KMS-11 (cell line): ENCODE results near the gene MED16.

Experiments used
- H2AFZ ChIP-seq: fragments of 200-600 bp; sonication (generic); 2 replicates; pipeline ENCODE4 v1.6.1; 2016; ENCODE audit warnings: antibody characterized with exemption, mixed run types, low read depth
- H3K27ac ChIP-seq: fragments of 200-600 bp; sonication (generic); 2 replicates; pipeline ENCODE4 v1.6.1; 2016; ENCODE audit warnings: mild to moderate bottlenecking, mixed run types
- H3K27me3 ChIP-seq: fragments of 200-600 bp; sonication (generic); 2 replicates; pipeline ENCODE4 v1.6.1; 2017; ENCODE audit warnings: mild to moderate bottlenecking, low read depth, mixed run types, moderate library complexity; ENCODE audit not compliant: insufficient read depth
- H3K36me3 ChIP-seq: fragments of 200-600 bp; sonication (generic); 2 replicates; pipeline ENCODE4 v1.6.1; 2017; ENCODE audit warnings: mild to moderate bottlenecking, mixed run types; ENCODE audit not compliant: insufficient read depth
- H3K4me1 ChIP-seq: fragments of 200-600 bp; sonication (generic); 2 replicates; pipeline ENCODE4 v1.6.1; 2016; ENCODE audit warnings: mild to moderate bottlenecking, low read depth, mixed run types; ENCODE audit not compliant: poor library complexity, severe bottlenecking
- H3K4me2 ChIP-seq: fragments of 200-600 bp; sonication (generic); 2 replicates; pipeline ENCODE4 v1.7.0; 2016; ENCODE audit warnings: mild to moderate bottlenecking, mixed run types
- H3K4me3 ChIP-seq: fragments of 200-600 bp; sonication (generic); IDR thresholded peaks from 2 replicates; pipeline ENCODE4 v1.6.1; 2017; ENCODE audit warnings: low read depth, low read length, mixed read lengths; ENCODE audit not compliant: insufficient read depth
- H3K79me2 ChIP-seq: fragments of 200-600 bp; sonication (generic); 2 replicates; pipeline ENCODE4 v1.6.1; 2016; ENCODE audit warnings: low read depth, mixed run types; ENCODE audit not compliant: insufficient read depth
- H3K9ac ChIP-seq: fragments of 200-600 bp; sonication (generic); 2 replicates; pipeline ENCODE4 v1.6.1; 2016; ENCODE audit warnings: mild to moderate bottlenecking, mixed run types
- H4K20me1 ChIP-seq: fragments of 200-600 bp; sonication (generic); 2 replicates; pipeline ENCODE4 v1.6.1; 2016; ENCODE audit warnings: mild to moderate bottlenecking, mixed run types; ENCODE audit not compliant: insufficient read depth
- TF ChIP-seq, protein P1 (sequence below): fragments of 200-600 bp; sonication (generic); conservative IDR thresholded peaks from 2 replicates; pipeline ENCODE4 v1.6.1; 2017; ENCODE audit warnings: low read depth, mild to moderate bottlenecking, antibody characterized with exemption, low read length, moderate library complexity, mixed read lengths

MED16 gene

DNA sequence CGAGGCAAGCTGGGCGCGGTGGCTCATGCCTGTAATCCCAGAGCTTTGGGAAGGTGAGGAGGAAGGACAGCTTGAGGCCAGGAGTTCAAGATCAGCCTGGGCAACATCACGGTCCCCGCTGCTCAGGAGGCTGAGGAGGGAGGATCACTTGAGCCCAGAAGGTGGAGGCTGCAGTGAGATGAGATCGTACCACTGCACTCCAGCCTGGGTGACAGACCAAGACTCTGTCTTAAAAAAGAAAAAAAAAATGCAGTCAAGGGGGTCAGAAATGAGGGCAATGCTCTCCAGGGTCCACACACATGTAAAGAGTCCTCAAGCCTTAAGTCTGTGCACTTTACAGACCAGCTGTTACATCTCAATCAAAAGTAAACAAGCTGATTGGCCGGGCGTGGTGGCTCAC is 11.6 kb upstream of the MED16 start:
- TF ChIP-seq, protein P1, sequence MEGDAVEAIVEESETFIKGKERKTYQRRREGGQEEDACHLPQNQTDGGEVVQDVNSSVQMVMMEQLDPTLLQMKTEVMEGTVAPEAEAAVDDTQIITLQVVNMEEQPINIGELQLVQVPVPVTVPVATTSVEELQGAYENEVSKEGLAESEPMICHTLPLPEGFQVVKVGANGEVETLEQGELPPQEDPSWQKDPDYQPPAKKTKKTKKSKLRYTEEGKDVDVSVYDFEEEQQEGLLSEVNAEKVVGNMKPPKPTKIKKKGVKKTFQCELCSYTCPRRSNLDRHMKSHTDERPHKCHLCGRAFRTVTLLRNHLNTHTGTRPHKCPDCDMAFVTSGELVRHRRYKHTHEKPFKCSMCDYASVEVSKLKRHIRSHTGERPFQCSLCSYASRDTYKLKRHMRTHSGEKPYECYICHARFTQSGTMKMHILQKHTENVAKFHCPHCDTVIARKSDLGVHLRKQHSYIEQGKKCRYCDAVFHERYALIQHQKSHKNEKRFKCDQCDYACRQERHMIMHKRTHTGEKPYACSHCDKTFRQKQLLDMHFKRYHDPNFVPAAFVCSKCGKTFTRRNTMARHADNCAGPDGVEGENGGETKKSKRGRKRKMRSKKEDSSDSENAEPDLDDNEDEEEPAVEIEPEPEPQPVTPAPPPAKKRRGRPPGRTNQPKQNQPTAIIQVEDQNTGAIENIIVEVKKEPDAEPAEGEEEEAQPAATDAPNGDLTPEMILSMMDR, result no peak
- H4K20me1 ChIP-seq, result no peaks in the 10 kb centered on the region
- H3K79me2 ChIP-seq, result no peaks in the 10 kb centered on the region
- no peaks in the 10 kb centered on the region for H3K27me3 ChIP-seq
- no peak overlapping the region for H2AFZ ChIP-seq
- H3K4me3 ChIP-seq, result no peak overlapping the region
- H3K36me3 ChIP-seq, result no peaks in the 10 kb centered on the region
- no peaks in the 10 kb centered on the region for H3K4me1 ChIP-seq
- no peak overlapping the region for H3K4me2 ChIP-seq
- H3K27ac ChIP-seq, result no peak overlapping the region
- H3K9ac ChIP-seq, result no peak overlapping the region

GRCh38 chr19:903266-903797 is 10.3 kb upstream of the MED16 start:
- H3K9ac ChIP-seq, result no peak overlapping the region
- H3K79me2 ChIP-seq, result no peaks in the 10 kb centered on the region
- no peak overlapping the region for H3K27ac ChIP-seq
- no peaks in the 10 kb centered on the region for H3K4me1 ChIP-seq
- H2AFZ ChIP-seq, result no peak overlapping the region
- no peak overlapping the region for H3K4me2 ChIP-seq
- no peaks in the 10 kb centered on the region for H4K20me1 ChIP-seq
- no peaks in the 10 kb centered on the region for H3K27me3 ChIP-seq
- no peaks in the 10 kb centered on the region for H3K36me3 ChIP-seq
- H3K4me3 ChIP-seq, result no peak overlapping the region
- TF ChIP-seq, protein P1, result no peak

DNA sequence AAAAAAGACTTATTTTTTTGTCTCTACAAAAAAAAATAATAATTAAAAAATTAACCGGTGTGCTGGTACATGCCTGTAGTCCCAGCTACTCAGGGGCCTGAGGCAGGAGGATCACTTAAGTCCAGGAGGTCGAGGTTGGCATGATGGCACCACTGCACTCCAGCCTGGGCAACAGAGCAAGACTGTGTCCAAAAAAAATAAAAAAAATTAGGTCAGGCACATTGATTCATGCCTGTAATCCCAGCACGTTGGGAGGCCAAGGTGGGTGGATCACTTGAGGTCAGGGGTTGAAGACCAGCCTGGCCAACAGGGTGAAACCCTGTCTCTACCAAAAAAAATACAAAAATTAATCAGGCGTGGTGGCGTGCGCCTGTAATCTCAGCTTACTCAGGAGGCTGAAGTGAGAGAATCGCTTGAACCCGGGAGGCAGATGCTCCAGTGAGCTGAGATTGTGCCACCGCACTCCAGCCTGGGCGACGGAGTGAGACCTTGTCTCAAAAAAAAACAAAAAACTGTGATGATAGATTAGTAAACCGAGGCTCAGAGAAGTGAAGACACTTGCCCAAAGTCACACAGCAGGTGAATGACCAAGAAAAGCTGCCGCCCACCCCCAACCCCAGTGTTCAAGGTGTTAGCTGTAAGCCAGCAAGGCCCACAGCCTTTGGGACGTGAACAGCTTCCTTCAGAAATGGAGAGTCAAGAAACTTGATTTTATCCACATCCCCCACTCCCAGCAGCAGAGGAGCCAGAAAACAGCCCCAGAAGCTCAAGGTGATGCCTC is 9.6 kb upstream of the MED16 start:
- Histone ChIP-seq H2AFZ (no peak overlapping the region), H3K27ac (no peak overlapping the region), H3K27me3 (no peaks in the 10 kb centered on the region), H3K4me3 (no peak overlapping the region), H3K4me2 (no peak overlapping the region), H3K36me3 (no peaks in the 10 kb centered on the region), H3K9ac (no peak overlapping the region), H4K20me1 (no peaks in the 10 kb centered on the region), H3K79me2 (no peaks in the 10 kb centered on the region), H3K4me1 (no peaks in the 10 kb centered on the region)
- TF ChIP-seq, protein P1, result no peak

DNA sequence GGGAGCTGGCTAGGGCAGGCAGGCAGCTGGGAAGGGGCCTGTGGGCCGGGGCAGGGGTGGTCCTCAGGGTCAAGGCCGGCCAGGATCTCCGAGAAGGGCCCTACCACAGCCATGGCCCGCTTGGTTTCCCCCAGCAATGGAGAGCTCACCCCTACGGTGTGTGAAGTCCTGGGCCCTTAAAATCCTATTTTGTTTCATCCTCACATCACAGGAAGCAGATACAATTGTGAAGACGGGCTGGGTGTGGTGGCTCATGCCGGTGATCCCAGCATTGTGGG is 9.0 kb upstream of the MED16 start:
- no peak overlapping the region for H3K27ac ChIP-seq
- no peaks in the 10 kb centered on the region for H3K4me1 ChIP-seq
- TF ChIP-seq, protein P1, result no peak
- H3K4me3 ChIP-seq, result no peak overlapping the region
- H3K4me2 ChIP-seq, result no peak overlapping the region
- H3K27me3 ChIP-seq, result no peaks in the 10 kb centered on the region
- no peaks in the 10 kb centered on the region for H3K36me3 ChIP-seq
- H3K9ac ChIP-seq, result no peak overlapping the region
- no peak overlapping the region for H2AFZ ChIP-seq
- H4K20me1 ChIP-seq, result no peaks in the 10 kb centered on the region
- no peaks in the 10 kb centered on the region for H3K79me2 ChIP-seq
